Activated gamma-delta T cell (primary cell): ENCODE results near the gene DLGAP3.
"Not testable (repeated sequence)": the region's sequence is repeated elsewhere in the genome, so short reads cannot be mapped to it uniquely, and the experiment has no call there.

ENCODE experiments used
- DNase-seq: peaks from one replicate; lab custom pipeline; 2025; lab: John Stamatoyannopoulos, UW

The DLGAP3 gene

GRCh38 chr1:34829250-34829649 is 100.2 kb downstream of the DLGAP3 start:
- no peak for DNase-seq

- DNase-seq = no peak
Measured at GRCh38 chr1:34828611-34829010, 100.8 kb downstream of the DLGAP3 start.

- no peak for DNase-seq
Measured at GRCh38 chr1:34827341-34827941, 102.0 kb downstream of the DLGAP3 start.

- DNase-seq = no peak
Measured at GRCh38 chr1:34825455-34826091, 103.9 kb downstream of the DLGAP3 start.

GRCh38 chr1:34824817-34825454 is 104.5 kb downstream of the DLGAP3 start:
- DNase-seq = no peak

GRCh38 chr1:34822202-34822601 is 107.2 kb downstream of the DLGAP3 start:
- no peak for DNase-seq

GRCh38 chr1:34818862-34819261 is 110.6 kb downstream of the DLGAP3 start:
- not testable (repeated sequence) for DNase-seq

GRCh38 chr1:34816778-34817177 is 112.7 kb downstream of the DLGAP3 start:
- DNase-seq = no peak

- DNase-seq = no peak
Measured at GRCh38 chr1:34816332-34816731, 113.1 kb downstream of the DLGAP3 start.
